H1 (cell line): ENCODE measurements around the gene PLK3. TPM values are rescaled to one million over a fixed set of nuclear protein-coding genes. Genes with fewer than 3 reads are reported as not detected.

Source experiments
- CTCF ChIA-PET: fragments of 300-600 bp; sonication (Branson Sonifier 250); formaldehyde crosslinking; loops from one replicate; lab custom pipeline; 2021; ENCODE audit not compliant: partially characterized antibody; lab: Charles Lee
- POLR2A ChIA-PET: fragments of 300-600 bp; sonication (Branson Sonifier 250); formaldehyde crosslinking; loops from one replicate; lab custom pipeline; 2021; ENCODE audit warnings: inconsistent platforms; ENCODE audit not compliant: partially characterized antibody; lab: Charles Lee
- DNase-seq, 2 experiments: peaks; one replicate each; pipeline versions ENCODE4 v3.0.0 to v3.0.0-alpha.2; 2010 to 2022; ENCODE audit warnings: low spot score in 2 of 2, low read depth in 1 of 2, mixed read lengths in 1 of 2
- FAIRE-seq: peaks from 2 replicates; lab custom pipeline; 2011; peaks lifted over from hg19 to GRCh38; lab: Jason Lieb, UNC
- H2AFZ ChIP-seq: 2 replicates; pipeline ENCODE4 v1.8.1; 2012; ENCODE audit warnings: low read length, inconsistent platforms
- H2AK5ac ChIP-seq: 2 replicates; pipeline ENCODE4 v1.6.1; 2013; ENCODE audit warnings: low read depth, low read length
- H2BK120ac ChIP-seq: replicated peaks from 2 replicates; pipeline ENCODE3; 2013; ENCODE audit warnings: low read depth, low read length, inconsistent platforms
- H2BK12ac ChIP-seq: 2 replicates; pipeline ENCODE4 v1.6.1; 2013; ENCODE audit warnings: low read depth, low read length
- H2BK15ac ChIP-seq: 2 replicates; pipeline ENCODE4 v1.6.1; 2013; ENCODE audit warnings: low read length
- H2BK20ac ChIP-seq: 2 replicates; pipeline ENCODE4 v1.6.1; 2013; ENCODE audit warnings: low read length
- H2BK5ac ChIP-seq: 2 replicates; pipeline ENCODE4 v1.6.1; 2013; ENCODE audit warnings: low read depth, low read length
- H3K14ac ChIP-seq: 2 replicates; pipeline ENCODE4 v1.6.1; 2013; ENCODE audit warnings: inconsistent platforms; ENCODE audit not compliant: insufficient read length
- H3K18ac ChIP-seq: 2 replicates; pipeline ENCODE4 v1.6.1; 2013; ENCODE audit warnings: low read length; ENCODE audit errors: extremely low read depth
- H3K23ac ChIP-seq: 2 replicates; pipeline ENCODE4 v1.6.1; 2013; ENCODE audit warnings: inconsistent platforms; ENCODE audit not compliant: insufficient read length
- H3K23me2 ChIP-seq: 2 replicates; pipeline ENCODE4 v1.6.1; 2013; ENCODE audit warnings: low read depth, low read length
- H3K27ac ChIP-seq: 2 replicates; pipeline ENCODE4 v1.6.1; 2011; ENCODE audit warnings: low read depth, low read length, inconsistent platforms
- H3K27me3 ChIP-seq, 4 experiments: replicated peaks in 1 of 4; 1 replicate in 1 of 4; 2 replicates in 3 of 4; pipeline versions ENCODE4 v1.6.1 to v1.8.1; 2011 to 2013; ENCODE audit warnings: low read length in 3 of 4, mild to moderate bottlenecking in 3 of 4, inconsistent platforms in 2 of 4, mixed read lengths in 2 of 4, moderate library complexity in 1 of 4; ENCODE audit not compliant: control insufficient read depth in 3 of 4, insufficient read depth in 3 of 4; ENCODE audit errors: extremely low read depth in 1 of 4
- H3K36me3 ChIP-seq, 4 experiments: 2 replicates each; pipeline versions ENCODE4 v1.6.1 to v1.8.1; 2011 to 2013; ENCODE audit warnings: mild to moderate bottlenecking in 4 of 4, low read length in 3 of 4, moderate library complexity in 2 of 4, control low read depth in 1 of 4, inconsistent platforms in 1 of 4; ENCODE audit not compliant: insufficient read depth in 4 of 4, control insufficient read depth in 2 of 4
- H3K4ac ChIP-seq: replicated peaks from 2 replicates; pipeline ENCODE3; 2013; ENCODE audit warnings: low read length, low read depth, mixed read lengths, inconsistent platforms; ENCODE audit not compliant: insufficient read length
- H3K4me1 ChIP-seq, 4 experiments: replicated peaks in 1 of 4; 1 replicate in 1 of 4; 2 replicates in 3 of 4; pipeline versions ENCODE4 v1.6.1 to v1.8.1; 2011 to 2013; ENCODE audit warnings: low read length in 3 of 4, inconsistent platforms in 2 of 4, mixed read lengths in 1 of 4; ENCODE audit not compliant: insufficient read depth in 4 of 4, control insufficient read depth in 3 of 4
- H3K4me2 ChIP-seq, 2 experiments: 2 replicates each; pipeline versions ENCODE4 v1.6.1 to v1.8.1; 2011 to 2013; ENCODE audit warnings: low read depth in 2 of 2, low read length in 2 of 2, control low read depth in 1 of 2, inconsistent platforms in 1 of 2, mild to moderate bottlenecking in 1 of 2; ENCODE audit not compliant: insufficient read depth in 1 of 2
- H3K4me3 ChIP-seq, 4 experiments: fragments of 200-600, 300-600 bp in 1 of 4; sonication (generic), shearing (Covaris generic), sonication (Bioruptor Twin) in 1 of 4; 2 replicates each; pipeline versions ENCODE4 v1.5.1 to v1.8.1; 2011 to 2016; ENCODE audit warnings: low read length in 4 of 4, low read depth in 3 of 4, control low read depth in 2 of 4, inconsistent platforms in 2 of 4, mild to moderate bottlenecking in 2 of 4, mixed read lengths in 1 of 4, moderate library complexity in 1 of 4; ENCODE audit not compliant: insufficient read depth in 2 of 4; ENCODE audit errors: extremely low read depth in 1 of 4
- H3K56ac ChIP-seq: replicated peaks from 2 replicates; pipeline ENCODE3; 2013; ENCODE audit warnings: low read depth, mild to moderate bottlenecking, mixed read lengths, low read length, inconsistent platforms; ENCODE audit not compliant: insufficient read length
- H3K79me1 ChIP-seq: 2 replicates; pipeline ENCODE4 v1.6.1; 2013; ENCODE audit warnings: low read depth, low read length, control low read depth
- H3K79me2 ChIP-seq, 2 experiments: 2 replicates each; pipeline versions ENCODE4 v1.6.1 to v1.8.1; 2012 to 2013; ENCODE audit warnings: low read length in 2 of 2, mild to moderate bottlenecking in 2 of 2, inconsistent platforms in 1 of 2; ENCODE audit not compliant: insufficient read depth in 2 of 2, control insufficient read depth in 1 of 2
- H3K9ac ChIP-seq, 4 experiments: replicated peaks in 1 of 4; 1 replicate in 1 of 4; 2 replicates in 3 of 4; pipeline versions ENCODE4 v1.6.1 to v1.8.1; 2011 to 2013; ENCODE audit warnings: low read depth in 3 of 4, low read length in 3 of 4, control low read depth in 2 of 4, mild to moderate bottlenecking in 2 of 4, moderate library complexity in 2 of 4, inconsistent platforms in 1 of 4; ENCODE audit errors: extremely low read depth in 1 of 4
- H3K9me3 ChIP-seq, 2 experiments: 2 replicates each; pipeline versions ENCODE4 v1.6.1 to v1.8.1; 2012 to 2013; ENCODE audit warnings: mild to moderate bottlenecking in 2 of 2, moderate library complexity in 2 of 2, control low read depth in 1 of 2, inconsistent platforms in 1 of 2, low read depth in 1 of 2, low read length in 1 of 2, mixed read lengths in 1 of 2; ENCODE audit not compliant: insufficient read depth in 2 of 2
- H4K20me1 ChIP-seq, 2 experiments: replicated peaks in 1 of 2; 2 replicates each; pipeline versions ENCODE3 to v1.8.1; 2011 to 2013; ENCODE audit warnings: inconsistent platforms in 2 of 2, low read length in 2 of 2, mild to moderate bottlenecking in 1 of 2; ENCODE audit not compliant: insufficient read depth in 2 of 2, control insufficient read depth in 1 of 2
- H4K5ac ChIP-seq: 2 replicates; pipeline ENCODE4 v1.6.1; 2013; ENCODE audit warnings: low read length, low read depth, mixed read lengths, inconsistent platforms; ENCODE audit not compliant: insufficient read length
- H4K8ac ChIP-seq: 2 replicates; pipeline ENCODE4 v1.8.0; 2013; ENCODE audit warnings: mild to moderate bottlenecking, moderate library complexity, low read length, inconsistent platforms; ENCODE audit not compliant: insufficient read depth; ENCODE audit errors: extremely low read depth
- H4K91ac ChIP-seq: replicated peaks from 2 replicates; pipeline ENCODE3; 2013; ENCODE audit warnings: low read length, mixed read lengths, inconsistent platforms; ENCODE audit not compliant: insufficient read length
- CTBP2 ChIP-seq: IDR thresholded peaks from 2 replicates; pipeline ENCODE4 v1.7.0; 2011; ENCODE audit warnings: borderline replicate concordance, mild to moderate bottlenecking, moderate library complexity, mixed read lengths, low read length; ENCODE audit not compliant: insufficient read depth, insufficient read length
- CTCF ChIP-seq, 3 experiments: IDR thresholded peaks; 1 replicate in 2 of 3; 2 replicates in 1 of 3; pipeline versions ENCODE4 v1.5.1 to v1.6.1; 2011; ENCODE audit warnings: low read length in 3 of 3, mild to moderate bottlenecking in 3 of 3, inconsistent platforms in 2 of 3, low read depth in 1 of 3, moderate library complexity in 1 of 3; ENCODE audit not compliant: insufficient read depth in 1 of 3; ENCODE audit errors: control extremely low read depth in 1 of 3
- JUN ChIP-seq: IDR thresholded peaks from 2 replicates; pipeline ENCODE4 v1.6.1; 2011; ENCODE audit warnings: low read depth, mild to moderate bottlenecking, improper control_type of control experiment, low read length
- MAX ChIP-seq: IDR thresholded peaks from 2 replicates; pipeline ENCODE4 v1.6.1; 2012; ENCODE audit warnings: inconsistent platforms
- SP1 ChIP-seq: IDR thresholded peaks from 2 replicates; pipeline ENCODE4 v1.6.1; 2011; ENCODE audit warnings: low read depth, low read length
- SP2 ChIP-seq: IDR thresholded peaks from 2 replicates; pipeline ENCODE4 v1.6.1; 2012; ENCODE audit warnings: mild to moderate bottlenecking, low read length, inconsistent platforms
- SRF ChIP-seq: IDR thresholded peaks from 2 replicates; pipeline ENCODE4 v1.6.1; 2011; ENCODE audit warnings: mild to moderate bottlenecking, low read depth, low read length, moderate library complexity
- ZNF274 ChIP-seq: IDR thresholded peaks from 2 replicates; pipeline ENCODE4 v1.7.0; 2012; ENCODE audit warnings: low read length, borderline replicate concordance; ENCODE audit errors: extremely low read depth
- WGBS, 2 experiments: shearing (Covaris generic) in 1 of 2; methylation state at CpG; one replicate each; pipeline versions ENCODE4 v1.1.6 to v1.1.7; 2013 to 2015; ENCODE audit warnings: low lambda C conversion rate in 2 of 2, mixed read lengths in 2 of 2, inconsistent platforms in 1 of 2, low coverage in 1 of 2, missing lambda C conversion rate in 1 of 2; ENCODE audit not compliant: insufficient replicate concordance in 2 of 2, insufficient coverage in 1 of 2, insufficient read length in 1 of 2; ENCODE audit errors: extremely low coverage in 1 of 2, missing lambda C conversion rate in 1 of 2; 5-methylcytosine and 5-hydroxymethylcytosine counted together
- polyA plus RNA-seq, 7 experiments: library from polyadenylated mRNA; depleted of rRNA in 3 of 7; stranded (reverse) in 5 of 7; unstranded in 2 of 7; fragments of >200 nt in 5 of 7; fragments of 200-250 nt in 2 of 7; gene quantifications; 1 replicate in 5 of 7; 2 replicates in 1 of 7; 4 replicates in 1 of 7; pipeline versions ENCODE4 v1.2.1 to v1.2.3, GENCODE V29; 2011 to 2013; ENCODE audit warnings: missing spikeins in 2 of 7, mixed read lengths in 2 of 7
- total RNA-seq: library from RNA; stranded (reverse); fragmentation: NEBNext Ultra II Directional; extraction: Animal tissue kit (Norgen Biotek cat#: 25700); gene quantifications from 2 replicates; pipeline ENCODE4 v1.2.1, GENCODE V29; 2021

The PLK3 gene
- total and polyA plus RNA-seq, 2 of the 8 experiments (the other 6 are each of a cell fraction or from before 2014, with no cell fraction given) = 7.9 to 12.3 TPM

DNA sequence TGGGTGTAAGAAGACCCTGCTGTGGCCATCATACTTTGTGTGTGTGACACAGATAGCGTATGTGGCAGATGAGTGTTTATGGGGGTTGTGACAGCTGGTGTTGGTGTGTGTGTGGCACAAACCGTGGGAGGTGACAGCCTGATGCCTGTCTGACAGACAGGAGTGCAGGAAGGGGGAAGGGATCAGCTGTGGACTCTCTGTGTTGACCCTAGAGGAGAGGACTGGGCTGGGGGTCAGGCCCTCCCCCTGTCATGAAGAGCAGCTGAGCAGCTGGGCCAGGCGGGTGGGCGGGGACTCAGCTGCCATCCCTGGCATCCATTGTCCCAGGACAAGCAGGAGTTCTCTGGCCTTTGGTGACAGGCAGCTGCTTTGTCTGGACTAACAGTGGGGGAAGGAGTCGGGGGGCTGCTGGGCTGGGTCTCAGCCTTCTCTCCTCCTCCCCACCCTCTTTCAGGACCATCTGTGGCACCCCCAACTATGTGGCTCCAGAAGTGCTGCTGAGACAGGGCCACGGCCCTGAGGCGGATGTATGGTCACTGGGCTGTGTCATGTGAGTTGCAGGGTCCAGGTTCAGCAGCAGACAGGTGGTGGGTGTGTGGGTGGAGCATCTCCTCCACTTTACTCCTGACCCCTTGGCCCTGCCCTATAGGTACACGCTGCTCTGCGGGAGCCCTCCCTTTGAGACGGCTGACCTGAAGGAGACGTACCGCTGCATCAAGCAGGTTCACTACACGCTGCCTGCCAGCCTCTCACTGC, 2.3 kb downstream of the PLK3 start:
- CTCF ChIA-PET = interaction anchor here (1.4 to 5.4 kb wide), 2 partner anchors 12 kb away, joined by 3 to 31 read pairs; no protein-coding TSS in a partner anchor
- no peak for TF ChIP-seq JUN
- no peak for TF ChIP-seq SP2
- TF ChIP-seq CTBP2 = no peak
- TF ChIP-seq SP1 = no peak
- no peak for TF ChIP-seq ZNF274
- no peak for TF ChIP-seq MAX
- TF ChIP-seq CTCF (IDR thresholded peaks at IDR 0.05; ENCODE audit: control extremely low read depth in 1 of 3, insufficient read depth in 1 of 3, low read depth in 1 of 3, low read length in 3 of 3) = no peak
- TF ChIP-seq SRF = no peak

More for the DNA sequence above, 2.3 kb downstream of the PLK3 start:
- Histone ChIP-seq H2BK15ac (no peak overlapping the region; the same call in 1 of the 2 replicates), H3K9me3 (no peaks in the 10 kb centered on the region), H2AK5ac (no peak overlapping the region), H3K27ac (no peak overlapping the region), H2AFZ (no peak overlapping the region), H4K20me1 (peaks cover 0 to 10% of the 10 kb centered on the region in 2 experiments), H3K4me1 (peaks cover 0 to 18% (median 14%) of the 10 kb centered on the region in 4 experiments; a peak in 6 of 7 replicates), H3K4ac (no peak overlapping the region), H2BK120ac (no peak overlapping the region), H3K27me3 (peaks cover 0 to 5% (median 0%) of the 10 kb centered on the region in 4 experiments; a peak in 2 of 7 replicates), H3K23me2 (peaks cover 7% of the 10 kb centered on the region; the same call in 1 of the 2 replicates), H3K56ac (no peak overlapping the region), H3K23ac (no peak overlapping the region), H3K4me2 (peak overlapping the region in 1 of 2 experiments; percentile 27; a peak in 1 of 4 replicates), H3K18ac (no peak overlapping the region), H4K5ac (no peak overlapping the region), H3K9ac (no peak overlapping the region; a peak in 1 of 7 replicates), H3K79me1 (no peaks in the 10 kb centered on the region), H4K8ac (no peak overlapping the region), H3K14ac (no peak overlapping the region), H2BK12ac (0 out of 2 replicates have a peak overlapping the region, but pooled peaks have one; percentile 30), H4K91ac (no peak overlapping the region), H3K4me3 (no peak overlapping the region), H3K79me2 (no peaks in the 10 kb centered on the region), H2BK5ac (no peak overlapping the region), H2BK20ac (no peak overlapping the region; the same call in 1 of the 2 replicates), H3K36me3 (peaks cover 0 to 16% (median 10%) of the 10 kb centered on the region in 4 experiments; a peak in 5 of 8 replicates)
- WGBS, 2 experiments = 87% methylated on average over 13 of the region's 13 CpGs; no CpG with 5 or more reads in 1 of the 2 experiments
- FAIRE-seq = no peak
- POLR2A ChIA-PET = interaction anchor here (0.9 to 19.2 kb wide), 7 partner anchors 9 to 539 kb away, joined by 3 to 547 read pairs (median 5); partner anchors contain the start of genes RPS8 and UROD
- DNase-seq = no peak
